ENCODE results near the gene CCDC112.

Gene CCDC112

DNA sequence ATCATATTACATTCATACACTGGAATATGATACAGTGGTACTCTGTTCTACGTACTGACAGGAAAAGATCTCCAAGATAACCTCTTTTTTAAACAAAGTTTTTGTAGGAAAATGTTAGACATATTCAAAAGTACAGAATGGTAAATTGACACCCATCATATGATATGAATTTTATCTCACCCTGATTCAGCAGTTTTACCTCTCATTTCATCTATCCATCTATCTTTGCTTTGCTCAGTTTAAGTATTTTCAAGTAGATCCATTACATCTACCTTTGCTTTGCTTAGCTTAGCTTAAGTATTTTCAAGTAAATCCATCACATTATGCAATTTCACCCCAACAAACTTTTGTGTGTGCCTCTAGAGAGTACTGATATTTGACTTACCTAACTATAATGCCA lies 14.3 kb downstream of the CCDC112 start:
- TF ChIP-seq MYC (IDR thresholded peaks at IDR 0.05; ENCODE audit: low read depth, low read length) (no peak), POLR2A (IDR thresholded peaks at IDR 0.05; ENCODE audit: extremely low read depth, insufficient read length) (no peak), CTCF (IDR thresholded peaks at IDR 0.05; ENCODE audit: low read depth, low read length) (no peak)
- TF ChIP-seq, protein P1, sequence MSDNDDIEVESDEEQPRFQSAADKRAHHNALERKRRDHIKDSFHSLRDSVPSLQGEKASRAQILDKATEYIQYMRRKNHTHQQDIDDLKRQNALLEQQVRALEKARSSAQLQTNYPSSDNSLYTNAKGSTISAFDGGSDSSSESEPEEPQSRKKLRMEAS (IDR thresholded peaks at IDR 0.05; ENCODE audit: low read depth, low read length) = no peak
- no peak for DNase-seq (ENCODE audit: low read depth)
- no peak overlapping the region for H3K4me3 ChIP-seq (ENCODE audit: low read depth, low read length)

DNA sequence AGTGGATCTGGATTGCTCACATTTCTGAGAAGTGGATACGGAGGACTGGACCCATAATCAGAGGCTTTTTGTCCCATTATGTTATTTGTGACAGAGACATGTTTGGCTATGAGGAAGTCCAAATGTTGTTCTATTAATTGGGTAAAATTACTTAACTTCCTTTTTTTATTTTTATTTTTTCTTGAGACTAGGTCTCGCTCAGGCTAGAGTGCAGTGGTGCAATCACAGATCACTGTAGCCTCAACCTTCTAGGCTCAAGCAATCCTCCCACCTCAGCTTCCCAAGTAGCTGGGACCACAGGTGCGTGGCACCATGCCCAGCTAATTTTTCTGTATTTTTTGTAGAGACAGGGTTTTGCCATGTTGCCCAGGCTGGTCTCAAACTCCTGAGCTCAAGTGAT lies 21.9 kb downstream of the CCDC112 start:
- TF ChIP-seq POLR2A (IDR thresholded peaks at IDR 0.05; ENCODE audit: extremely low read depth, insufficient read length) = no peak
- TF ChIP-seq, protein P1 (IDR thresholded peaks at IDR 0.05; ENCODE audit: low read depth, low read length) = no peak
- TF ChIP-seq CTCF (IDR thresholded peaks at IDR 0.05; ENCODE audit: low read depth, low read length) = no peak
- no peak for TF ChIP-seq MYC (IDR thresholded peaks at IDR 0.05; ENCODE audit: low read depth, low read length)
- DNase-seq (ENCODE audit: low read depth) = peak; percentile 63
- H3K4me3 ChIP-seq (ENCODE audit: low read depth, low read length) = no peak overlapping the region

GRCh38 chr5:115272297-115272958 lies 24.0 kb downstream of the CCDC112 start:
- no peak for DNase-seq (ENCODE audit: low read depth)
- no peak overlapping the region for H3K4me3 ChIP-seq (ENCODE audit: low read depth, low read length)
- TF ChIP-seq CTCF (IDR thresholded peaks at IDR 0.05; ENCODE audit: low read depth, low read length) (no peak), POLR2A (IDR thresholded peaks at IDR 0.05; ENCODE audit: extremely low read depth, insufficient read length) (no peak)

GRCh38 chr5:115271295-115272050 lies 25.0 kb downstream of the CCDC112 start:
- TF ChIP-seq, protein P1 (IDR thresholded peaks at IDR 0.05; ENCODE audit: low read depth, low read length) = no peak
- no peak for TF ChIP-seq POLR2A (IDR thresholded peaks at IDR 0.05; ENCODE audit: extremely low read depth, insufficient read length)
- TF ChIP-seq CTCF (IDR thresholded peaks at IDR 0.05; ENCODE audit: low read depth, low read length) = no peak
- no peak for TF ChIP-seq MYC (IDR thresholded peaks at IDR 0.05; ENCODE audit: low read depth, low read length)
- no peak overlapping the region for H3K4me3 ChIP-seq (ENCODE audit: low read depth, low read length)
- no peak for DNase-seq (ENCODE audit: low read depth)

DNA sequence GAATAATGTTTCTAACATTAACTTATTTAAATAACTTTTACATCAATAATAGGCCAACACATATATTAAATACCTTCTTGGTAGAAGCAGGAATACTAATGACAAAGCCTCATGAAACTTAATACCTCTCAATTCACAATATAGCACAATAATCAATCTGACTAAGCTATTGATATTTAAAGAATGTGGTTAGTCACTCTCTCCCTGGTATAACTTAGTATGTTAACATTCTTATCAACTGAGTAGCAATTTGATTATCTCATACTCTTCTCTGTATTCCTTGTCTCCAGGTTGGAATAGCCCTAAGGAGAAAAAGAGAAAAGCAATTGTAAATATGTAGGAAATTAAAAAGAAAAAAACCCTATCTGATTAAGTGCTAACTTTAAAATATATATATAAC lies 28.8 kb downstream of the CCDC112 start:
- no peak for TF ChIP-seq POLR2A (IDR thresholded peaks at IDR 0.05; ENCODE audit: extremely low read depth, insufficient read length)
- TF ChIP-seq CTCF (IDR thresholded peaks at IDR 0.05; ENCODE audit: low read depth, low read length) = no peak
- TF ChIP-seq MYC (IDR thresholded peaks at IDR 0.05; ENCODE audit: low read depth, low read length) = no peak
- TF ChIP-seq, protein P1 (IDR thresholded peaks at IDR 0.05; ENCODE audit: low read depth, low read length) = no peak
- no peak overlapping the region for H3K4me3 ChIP-seq (ENCODE audit: low read depth, low read length)
- no peak for DNase-seq (ENCODE audit: low read depth)

Data from NB4 (cell line).